Fibroblast of skin of abdomen (primary cell): ENCODE results near the gene CYRIA.

Experiments
- DNase-seq: peaks from one replicate; pipeline ENCODE4 v3.0.0-alpha.2; 2013

Gene CYRIA

GRCh38 chr2:16666449-16666801, 791 bp upstream of the CYRIA start:
- peak; percentile 45 for DNase-seq

- no peak for DNase-seq
These were observed 556 bp downstream of the CYRIA start for GRCh38 chr2:16664809-16665747.

GRCh38 chr2:16664052-16664731, 1.4 kb downstream of the CYRIA start:
- DNase-seq: peak; percentile 58

- no peak for DNase-seq
These were observed 2.3 kb downstream of the CYRIA start for GRCh38 chr2:16663121-16663905.

GRCh38 chr2:16661936-16662839, 3.4 kb downstream of the CYRIA start:
- peak; percentile 41 for DNase-seq

GRCh38 chr2:16661526-16661925, 4.1 kb downstream of the CYRIA start:
- DNase-seq: no peak

- DNase-seq: no peak
These were observed 5.1 kb downstream of the CYRIA start for GRCh38 chr2:16660556-16660955.

GRCh38 chr2:16660114-16660513, 5.5 kb downstream of the CYRIA start:
- DNase-seq: no peak

GRCh38 chr2:16658076-16658739, 7.4 kb downstream of the CYRIA start:
- DNase-seq: no peak

GRCh38 chr2:16657671-16658070, 8.0 kb downstream of the CYRIA start:
- DNase-seq: no peak

GRCh38 chr2:16656784-16657391, 8.7 kb downstream of the CYRIA start:
- no peak for DNase-seq

GRCh38 chr2:16655905-16656642, 9.6 kb downstream of the CYRIA start:
- DNase-seq: no peak

- DNase-seq: no peak
These were observed 10.2 kb downstream of the CYRIA start for GRCh38 chr2:16655445-16655837.

- DNase-seq: no peak
These were observed 10.7 kb downstream of the CYRIA start for GRCh38 chr2:16654833-16655444.

- no peak for DNase-seq
These were observed 11.8 kb downstream of the CYRIA start for GRCh38 chr2:16653799-16654198.

- DNase-seq: no peak
These were observed 12.6 kb downstream of the CYRIA start for GRCh38 chr2:16653083-16653375.

GRCh38 chr2:16652296-16653082, 13.1 kb downstream of the CYRIA start:
- DNase-seq: no peak

GRCh38 chr2:16650287-16651249, 15.1 kb downstream of the CYRIA start:
- peak; percentile 53 for DNase-seq
